Measurements from ENCODE around the gene RAD50. TPM values are rescaled to one million over a fixed set of nuclear protein-coding genes. Genes with fewer than 3 reads are reported as not detected.

Gene RAD50
- total and polyA plus RNA-seq, 10 of the 15 experiments (the other 5 are each of a cell fraction or from before 2014, with no cell fraction given): 12.8 to 68.6 (median 47.0) TPM

DNA sequence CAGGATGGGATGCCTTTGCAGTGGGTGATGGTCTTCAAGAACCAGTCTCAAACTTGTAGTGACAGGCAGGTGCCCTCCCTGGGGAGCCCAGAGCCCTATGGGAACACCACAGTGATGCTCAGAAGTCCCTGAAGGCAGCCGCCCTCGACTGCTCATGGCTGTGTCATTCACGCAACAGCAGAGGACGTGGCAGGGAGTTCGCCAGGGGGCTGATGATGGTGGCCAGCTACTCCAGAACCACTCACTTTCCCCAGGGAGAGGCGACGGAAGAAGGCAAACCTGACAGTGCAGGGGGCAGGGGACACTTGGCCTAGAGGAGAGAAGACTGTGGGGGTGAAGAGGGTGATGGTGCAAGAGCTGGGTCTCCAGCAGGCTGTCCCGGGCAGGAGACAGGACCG is 105.2 kb downstream of the RAD50 start (continued):
- TF ChIP-seq SMC3 (IDR thresholded peaks at IDR 0.05; ENCODE audit: borderline replicate concordance, low read length): no peak
- peak; percentile 66; the same call in 1 of the 2 replicates for TF ChIP-seq ZNF592 (IDR thresholded peaks at IDR 0.05)
- TF ChIP-seq, protein P1, sequence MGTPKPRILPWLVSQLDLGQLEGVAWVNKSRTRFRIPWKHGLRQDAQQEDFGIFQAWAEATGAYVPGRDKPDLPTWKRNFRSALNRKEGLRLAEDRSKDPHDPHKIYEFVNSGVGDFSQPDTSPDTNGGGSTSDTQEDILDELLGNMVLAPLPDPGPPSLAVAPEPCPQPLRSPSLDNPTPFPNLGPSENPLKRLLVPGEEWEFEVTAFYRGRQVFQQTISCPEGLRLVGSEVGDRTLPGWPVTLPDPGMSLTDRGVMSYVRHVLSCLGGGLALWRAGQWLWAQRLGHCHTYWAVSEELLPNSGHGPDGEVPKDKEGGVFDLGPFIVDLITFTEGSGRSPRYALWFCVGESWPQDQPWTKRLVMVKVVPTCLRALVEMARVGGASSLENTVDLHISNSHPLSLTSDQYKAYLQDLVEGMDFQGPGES (IDR thresholded peaks at IDR 0.05): no peak

DNA sequence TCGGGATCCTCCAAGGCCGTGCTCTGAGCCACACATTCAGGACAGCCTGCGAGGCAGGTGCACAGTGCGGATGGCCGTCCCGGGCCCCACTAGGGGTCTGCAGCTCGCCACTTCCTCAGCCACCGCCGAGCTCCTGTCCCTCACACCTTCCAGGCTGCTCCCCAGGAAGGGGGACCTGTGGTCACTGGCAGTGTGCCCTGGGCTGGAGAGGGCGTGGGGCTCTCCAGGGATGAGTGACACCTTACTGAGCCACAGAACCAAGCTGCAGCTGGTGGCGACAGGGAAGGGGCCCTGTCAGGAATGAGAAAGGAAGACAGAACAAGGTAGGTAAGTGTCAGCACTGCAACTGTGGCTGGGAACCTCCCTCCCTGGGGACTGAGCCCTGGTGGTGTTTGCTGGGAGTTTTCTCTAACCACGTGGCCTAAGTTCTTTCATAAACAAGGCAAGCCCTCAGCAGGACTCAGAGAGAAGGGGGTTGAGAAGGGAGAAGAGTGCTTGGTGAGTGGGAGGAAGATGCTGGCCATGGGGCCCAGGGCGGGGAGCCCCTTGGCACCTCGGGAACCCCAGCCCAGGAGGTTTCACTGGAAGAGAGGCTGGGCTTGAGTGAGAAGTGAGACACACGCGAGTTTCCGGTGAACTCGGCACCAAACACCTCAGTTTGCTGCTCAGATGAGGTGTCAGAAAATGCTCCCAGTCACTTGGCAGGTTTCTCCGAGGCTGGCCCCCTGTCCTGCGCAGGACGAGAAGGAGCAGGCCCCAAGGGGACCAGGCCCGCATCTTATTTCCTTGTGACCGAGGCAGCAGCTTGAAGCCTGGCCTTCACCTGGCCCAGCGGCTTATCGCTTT is 106.4 kb downstream of the RAD50 start:
- 20% methylated on average over 25 of the region's 25 CpGs for WGBS (ENCODE audit: insufficient coverage, insufficient replicate concordance, low lambda C conversion rate, missing lambda C conversion rate)
- Histone ChIP-seq H3K4me3 (no peak overlapping the region), H3K79me2 (ENCODE audit: control insufficient read depth, insufficient read depth, low read length) (no peaks in the 10 kb centered on the region), H4K20me1 (ENCODE audit: control insufficient read depth, insufficient read depth) (no peaks in the 10 kb centered on the region), H3K9me3 (replicated peaks; ENCODE audit: control insufficient read depth, insufficient read depth, low read length) (no peaks in the 10 kb centered on the region), H3K4me1 (ENCODE audit: control insufficient read depth, insufficient read depth, low read length) (peaks cover 61% of the 10 kb centered on the region), H2AFZ (ENCODE audit: control insufficient read depth, low read depth, low read length) (peak overlapping the region; percentile 65), H3K36me3 (ENCODE audit: control insufficient read depth in 2 of 2, insufficient read depth in 2 of 2, low read length in 1 of 2) (no peaks in the 10 kb centered on the region), H3K4me2 (ENCODE audit: control insufficient read depth, insufficient read depth) (peak overlapping the region; percentile 65), H3K27me3 (replicated peaks in 1 of 2; ENCODE audit: control insufficient read depth in 2 of 2, insufficient read depth in 2 of 2, low read length in 1 of 2) (no peaks in the 10 kb centered on the region), H3K27ac (ENCODE audit: control insufficient read depth, insufficient read depth) (peak overlapping the region; percentile 96), H3K9ac (ENCODE audit: control insufficient read depth, insufficient read depth, low read length) (peak overlapping the region; percentile 66)
- POLR2A ChIA-PET: interaction anchor here (0.9 to 10.8 kb wide), 12 partner anchors 12 to 138 kb away, joined by 3 to 118 read pairs (median 6); partner anchors contain the start of genes CCNI2, IL4 and KIF3A
- ATAC-seq (peak; percentile 72), DNase-seq (ENCODE audit: low read depth, low spot score) (peak; percentile 99), FAIRE-seq (peak; percentile 96)
- in situ Hi-C loops (cut with MboI): no loop called here
- SMC1A ChIA-PET (ENCODE audit: uncharacterized antibody, unreplicated experiment): interaction anchor here (0.6 to 12.1 kb wide), 33 partner anchors 12 to 237 kb away, joined by 3 to 156 read pairs (median 5); partner anchors contain the start of genes CCNI2, IL4, IRF1 and KIF3A
- BruUV-seq (replicated peaks): TSS peak; percentile 97
- CTCF ChIA-PET: interaction anchor here (0.5 to 7.0 kb wide), 20 partner anchors 12 to 306 kb away, joined by 3 to 58 read pairs (median 6); partner anchors contain the start of genes IL4 and KIF3A
- RAD21 ChIA-PET (ENCODE audit: unreplicated experiment): interaction anchor here (0.7 to 9.2 kb wide), 32 partner anchors 13 to 249 kb away, joined by 3 to 148 read pairs (median 6); partner anchors contain the start of genes CCNI2, IL4, IRF1 and KIF3A
- intact Hi-C loops (cut with micrococcal nuclease; ENCODE audit: unreplicated experiment): loop anchor here (1.0 to 5.0 kb wide), 9 partner anchors 11 to 241 kb away; partner anchors contain the start of genes GDF9, KIF3A and UQCRQ
- TF ChIP-seq BACH1 (IDR thresholded peaks at IDR 0.05; ENCODE audit: borderline replicate concordance): peak; percentile 86
- TF ChIP-seq CBFB (IDR thresholded peaks at IDR 0.05; ENCODE audit: low read depth): peak; percentile 75; the same call in 1 of the 2 replicates
- TF ChIP-seq, protein P2, sequence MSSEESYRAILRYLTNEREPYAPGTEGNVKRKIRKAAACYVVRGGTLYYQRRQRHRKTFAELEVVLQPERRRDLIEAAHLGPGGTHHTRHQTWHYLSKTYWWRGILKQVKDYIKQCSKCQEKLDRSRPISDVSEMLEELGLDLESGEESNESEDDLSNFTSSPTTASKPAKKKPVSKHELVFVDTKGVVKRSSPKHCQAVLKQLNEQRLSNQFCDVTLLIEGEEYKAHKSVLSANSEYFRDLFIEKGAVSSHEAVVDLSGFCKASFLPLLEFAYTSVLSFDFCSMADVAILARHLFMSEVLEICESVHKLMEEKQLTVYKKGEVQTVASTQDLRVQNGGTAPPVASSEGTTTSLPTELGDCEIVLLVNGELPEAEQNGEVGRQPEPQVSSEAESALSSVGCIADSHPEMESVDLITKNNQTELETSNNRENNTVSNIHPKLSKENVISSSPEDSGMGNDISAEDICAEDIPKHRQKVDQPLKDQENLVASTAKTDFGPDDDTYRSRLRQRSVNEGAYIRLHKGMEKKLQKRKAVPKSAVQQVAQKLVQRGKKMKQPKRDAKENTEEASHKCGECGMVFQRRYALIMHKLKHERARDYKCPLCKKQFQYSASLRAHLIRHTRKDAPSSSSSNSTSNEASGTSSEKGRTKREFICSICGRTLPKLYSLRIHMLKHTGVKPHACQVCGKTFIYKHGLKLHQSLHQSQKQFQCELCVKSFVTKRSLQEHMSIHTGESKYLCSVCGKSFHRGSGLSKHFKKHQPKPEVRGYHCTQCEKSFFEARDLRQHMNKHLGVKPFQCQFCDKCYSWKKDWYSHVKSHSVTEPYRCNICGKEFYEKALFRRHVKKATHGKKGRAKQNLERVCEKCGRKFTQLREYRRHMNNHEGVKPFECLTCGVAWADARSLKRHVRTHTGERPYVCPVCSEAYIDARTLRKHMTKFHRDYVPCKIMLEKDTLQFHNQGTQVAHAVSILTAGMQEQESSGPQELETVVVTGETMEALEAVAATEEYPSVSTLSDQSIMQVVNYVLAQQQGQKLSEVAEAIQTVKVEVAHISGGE (CRISPR knock-in tag; IDR thresholded peaks at IDR 0.05): no peak
- no peak for TF ChIP-seq ZNF274 (IDR thresholded peaks at IDR 0.05; ENCODE audit: insufficient read depth, insufficient read length)
- TF ChIP-seq STAT3 (IDR thresholded peaks at IDR 0.05; ENCODE audit: low read depth, low read length): no peak
- TF ChIP-seq, protein P1 (IDR thresholded peaks at IDR 0.05): no peak
- no peak for TF ChIP-seq CREB1 (IDR thresholded peaks at IDR 0.05; ENCODE audit: low read depth)

Measured in GM12878 (cell line).